Epithelial cell of proximal tubule (primary cell): ENCODE results near the gene CPB1. TPM values are rescaled to one million over a fixed set of nuclear protein-coding genes. Genes with fewer than 3 reads are reported as not detected.
"Not testable (repeated sequence)": the region's sequence is repeated elsewhere in the genome, so short reads cannot be mapped to it uniquely, and the experiment has no call there.

Experiments used
- DNase-seq: peaks from one replicate; pipeline ENCODE4 v3.0.0-alpha.2; 2011; ENCODE audit warnings: low read depth
- H3K4me3 ChIP-seq: 2 replicates; pipeline ENCODE4 v1.5.1; 2011; ENCODE audit warnings: low read depth, mild to moderate bottlenecking, low read length
- total RNA-seq: library from RNA; depleted of rRNA; stranded (reverse); fragments of >200 nt; gene quantifications from 2 replicates; pipeline ENCODE4 v1.2.3, GENCODE V29; 2015
- TF ChIP-seq, protein P1 (sequence below): conservative IDR thresholded peaks from 2 replicates; pipeline ENCODE4 v1.5.1; 2012; ENCODE audit warnings: low read depth, mild to moderate bottlenecking, low read length

CPB1 gene
- total RNA-seq = not detected in 2 replicates

DNA sequence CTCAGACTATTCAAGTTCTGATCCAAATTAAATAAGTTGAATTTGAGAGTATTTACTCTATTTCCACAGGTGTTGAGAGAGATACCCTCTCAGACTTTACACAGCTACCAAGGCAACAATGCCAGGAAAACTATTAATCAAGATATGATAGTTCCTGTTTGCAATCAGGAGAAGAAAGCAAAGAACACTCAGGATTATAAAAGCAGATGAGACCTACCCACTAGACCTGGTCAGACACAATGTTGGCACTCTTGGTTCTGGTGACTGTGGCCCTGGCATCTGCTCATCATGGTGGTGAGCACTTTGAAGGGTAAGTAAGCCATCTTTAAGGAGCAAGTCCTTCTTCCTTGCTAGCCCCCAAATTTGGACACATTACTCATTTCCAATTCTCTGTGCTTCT, at the start of gene CPB1:
CPB1 (plus strand) TSS at position 227 of the 400 bp plus-strand sequence; CDS start at position 240, 13 bp downstream.
- TF ChIP-seq, protein P1, sequence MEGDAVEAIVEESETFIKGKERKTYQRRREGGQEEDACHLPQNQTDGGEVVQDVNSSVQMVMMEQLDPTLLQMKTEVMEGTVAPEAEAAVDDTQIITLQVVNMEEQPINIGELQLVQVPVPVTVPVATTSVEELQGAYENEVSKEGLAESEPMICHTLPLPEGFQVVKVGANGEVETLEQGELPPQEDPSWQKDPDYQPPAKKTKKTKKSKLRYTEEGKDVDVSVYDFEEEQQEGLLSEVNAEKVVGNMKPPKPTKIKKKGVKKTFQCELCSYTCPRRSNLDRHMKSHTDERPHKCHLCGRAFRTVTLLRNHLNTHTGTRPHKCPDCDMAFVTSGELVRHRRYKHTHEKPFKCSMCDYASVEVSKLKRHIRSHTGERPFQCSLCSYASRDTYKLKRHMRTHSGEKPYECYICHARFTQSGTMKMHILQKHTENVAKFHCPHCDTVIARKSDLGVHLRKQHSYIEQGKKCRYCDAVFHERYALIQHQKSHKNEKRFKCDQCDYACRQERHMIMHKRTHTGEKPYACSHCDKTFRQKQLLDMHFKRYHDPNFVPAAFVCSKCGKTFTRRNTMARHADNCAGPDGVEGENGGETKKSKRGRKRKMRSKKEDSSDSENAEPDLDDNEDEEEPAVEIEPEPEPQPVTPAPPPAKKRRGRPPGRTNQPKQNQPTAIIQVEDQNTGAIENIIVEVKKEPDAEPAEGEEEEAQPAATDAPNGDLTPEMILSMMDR = no peak
- DNase-seq = no peak
- H3K4me3 ChIP-seq = no peak within 1 kb of the TSS

- TF ChIP-seq, protein P1 = no peak
- DNase-seq = no peak
- no peak overlapping the region for H3K4me3 ChIP-seq
Observed at GRCh38 chr3:148778926-148779325, 48.7 kb upstream of the CPB1 start.

GRCh38 chr3:148785026-148785425, 42.6 kb upstream of the CPB1 start:
- DNase-seq, H3K4me3 ChIP-seq: not testable (repeated sequence)

- DNase-seq, H3K4me3 ChIP-seq: not testable (repeated sequence)
Observed at GRCh38 chr3:148786159-148786558, 41.5 kb upstream of the CPB1 start.

GRCh38 chr3:148789146-148789545, 38.5 kb upstream of the CPB1 start:
- TF ChIP-seq, protein P1 = no peak
- DNase-seq = no peak
- H3K4me3 ChIP-seq = no peak overlapping the region

DNA sequence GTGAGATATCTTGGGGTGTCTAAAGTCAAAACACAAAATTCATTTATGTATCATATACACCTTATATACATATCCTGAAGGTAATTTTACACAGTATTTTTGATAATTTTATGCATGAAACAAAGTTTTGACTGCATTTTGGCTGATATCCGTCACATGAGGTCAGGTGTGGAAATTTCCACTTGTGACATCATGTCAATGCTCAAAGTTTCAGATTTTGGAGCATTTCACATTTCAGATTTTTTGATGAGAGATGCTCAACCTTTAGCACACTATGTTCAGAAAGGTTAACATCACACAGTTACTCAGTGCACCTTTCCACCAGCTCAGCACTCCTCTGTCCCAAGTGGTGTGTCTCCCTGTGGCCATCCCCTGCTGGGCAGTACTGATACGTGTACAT, 37.7 kb upstream of the CPB1 start:
- TF ChIP-seq, protein P1 = no peak

DNA sequence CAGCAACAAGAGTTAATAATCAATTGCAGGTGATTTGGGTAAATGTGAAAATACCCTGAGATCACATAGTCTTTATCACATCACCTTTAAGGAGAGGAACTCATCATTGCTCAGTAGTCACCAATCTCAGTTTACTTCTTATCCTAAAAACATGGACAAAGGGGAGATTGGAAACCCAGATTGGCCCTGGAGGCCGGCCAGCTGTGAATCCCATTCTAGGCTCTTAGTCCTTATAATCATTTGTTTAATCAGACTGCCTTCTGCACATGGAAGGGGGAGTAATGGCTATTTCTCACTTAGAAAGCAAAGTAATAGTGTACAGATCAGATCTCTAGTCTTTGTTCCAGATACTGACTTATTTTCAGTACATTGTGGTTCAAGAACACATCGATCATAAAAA, 37.2 kb upstream of the CPB1 start:
- TF ChIP-seq, protein P1 = no peak
- no peak for DNase-seq
- no peak overlapping the region for H3K4me3 ChIP-seq

More for the DNA sequence above, 37.7 kb upstream of the CPB1 start:
- H3K4me3 ChIP-seq = no peak overlapping the region
- DNase-seq = no peak

- peak; percentile 39 for DNase-seq
- no peak overlapping the region for H3K4me3 ChIP-seq
- TF ChIP-seq, protein P1 = no peak
Observed at GRCh38 chr3:148790851-148791735, 36.5 kb upstream of the CPB1 start.
